Activated CD4-positive, alpha-beta memory T cell treated with anti-CD3 and anti-CD28 coated beads, Interleukin-2, amount 10 ng/mL, durations not matched to agents 7 days and 5 days (primary cell): ENCODE results near the gene GPC6. TPM values are rescaled to one million over a fixed set of nuclear protein-coding genes. Genes with fewer than 3 reads are reported as not detected.

ENCODE experiments used
- CTCF ChIA-PET: fragments of 350-600 bp; sonication (Branson Sonifier 250); formaldehyde crosslinking; loops from one replicate; lab custom pipeline; 2021; ENCODE audit warnings: antibody characterized with exemption, inconsistent platforms; lab: Charles Lee
- POLR2A ChIA-PET: fragments of 350-600 bp; sonication (Branson Sonifier 250); formaldehyde crosslinking; loops from one replicate; lab custom pipeline; 2021; ENCODE audit warnings: antibody characterized with exemption; lab: Charles Lee
- DNase-seq: peaks from one replicate; pipeline ENCODE4 v3.0.0-alpha.2; 2020
- H3K27ac Mint-ChIP-seq: one replicate; pipeline ENCODE4 v1.8.0; 2021; ENCODE audit warnings: mild to moderate bottlenecking, mixed read lengths
- H3K27me3 Mint-ChIP-seq: one replicate; pipeline ENCODE4 v1.8.0; 2021; ENCODE audit warnings: mixed read lengths
- H3K36me3 Mint-ChIP-seq: one replicate; pipeline ENCODE4 v1.8.0; 2021; ENCODE audit warnings: low read depth, mixed read lengths
- H3K4me1 Mint-ChIP-seq: one replicate; pipeline ENCODE4 v1.8.0; 2021; ENCODE audit warnings: mixed read lengths
- H3K4me3 Mint-ChIP-seq: one replicate; pipeline ENCODE4 v1.8.0; 2021; ENCODE audit warnings: mild to moderate bottlenecking, mixed read lengths
- H3K9me3 Mint-ChIP-seq: one replicate; pipeline ENCODE4 v1.8.0; 2021; ENCODE audit warnings: mixed read lengths
- total RNA-seq, 2 experiments: library from RNA; stranded (reverse); gene quantifications; one replicate each; pipeline ENCODE4 v1.2.3, GENCODE V29; 2021

Gene GPC6
- total RNA-seq, 2 experiments from 2014 or later: not detected

GRCh38 chr13:93621051-93621450 lies 394.4 kb downstream of the GPC6 start:
- no peaks in the 10 kb centered on the region for H3K4me1 Mint-ChIP-seq
- no peak overlapping the region for H3K4me3 Mint-ChIP-seq
- H3K36me3 Mint-ChIP-seq: no peaks in the 10 kb centered on the region
- H3K27me3 Mint-ChIP-seq: no peaks in the 10 kb centered on the region
- no peak for DNase-seq
- ChIA-PET POLR2A (no interaction called here), CTCF (no interaction called here)
- H3K27ac Mint-ChIP-seq: no peak overlapping the region
- H3K9me3 Mint-ChIP-seq: no peaks in the 10 kb centered on the region

GRCh38 chr13:93621966-93622365 lies 395.4 kb downstream of the GPC6 start:
- Mint-ChIP-seq H3K27ac (no peak overlapping the region), H3K9me3 (no peaks in the 10 kb centered on the region), H3K4me1 (no peaks in the 10 kb centered on the region), H3K27me3 (no peaks in the 10 kb centered on the region), H3K4me3 (no peak overlapping the region), H3K36me3 (no peaks in the 10 kb centered on the region)
- no peak for DNase-seq
- CTCF ChIA-PET: no interaction called here
- POLR2A ChIA-PET: no interaction called here

GRCh38 chr13:93624311-93624777 lies 397.7 kb downstream of the GPC6 start:
- H3K27ac Mint-ChIP-seq: no peak overlapping the region
- H3K9me3 Mint-ChIP-seq: no peaks in the 10 kb centered on the region
- ChIA-PET POLR2A (no interaction called here), CTCF (no interaction called here)
- no peaks in the 10 kb centered on the region for H3K36me3 Mint-ChIP-seq
- no peak for DNase-seq
- H3K4me1 Mint-ChIP-seq: no peaks in the 10 kb centered on the region
- H3K27me3 Mint-ChIP-seq: no peaks in the 10 kb centered on the region
- no peak overlapping the region for H3K4me3 Mint-ChIP-seq

GRCh38 chr13:93625536-93625935 lies 398.9 kb downstream of the GPC6 start:
- Mint-ChIP-seq H3K9me3 (no peaks in the 10 kb centered on the region), H3K4me3 (no peak overlapping the region), H3K27ac (no peak overlapping the region), H3K4me1 (no peaks in the 10 kb centered on the region), H3K27me3 (no peaks in the 10 kb centered on the region), H3K36me3 (no peaks in the 10 kb centered on the region)
- ChIA-PET POLR2A (no interaction called here), CTCF (no interaction called here)
- DNase-seq: no peak

GRCh38 chr13:93628136-93628797 lies 401.7 kb downstream of the GPC6 start:
- no peak overlapping the region for H3K4me3 Mint-ChIP-seq

GRCh38 chr13:93635616-93636032 lies 409.0 kb downstream of the GPC6 start:
- POLR2A ChIA-PET: no interaction called here

More at GRCh38 chr13:93628136-93628797, 401.7 kb downstream of the GPC6 start:
- H3K27me3 Mint-ChIP-seq: no peaks in the 10 kb centered on the region
- H3K27ac Mint-ChIP-seq: no peak overlapping the region
- H3K4me1 Mint-ChIP-seq: no peaks in the 10 kb centered on the region
- POLR2A ChIA-PET: no interaction called here
- H3K9me3 Mint-ChIP-seq: no peaks in the 10 kb centered on the region
- CTCF ChIA-PET: no interaction called here
- no peaks in the 10 kb centered on the region for H3K36me3 Mint-ChIP-seq
- DNase-seq: no peak

GRCh38 chr13:93637852-93638251 lies 411.2 kb downstream of the GPC6 start:
- Mint-ChIP-seq H3K4me3 (no peak overlapping the region), H3K9me3 (no peaks in the 10 kb centered on the region), H3K27ac (no peak overlapping the region), H3K4me1 (no peaks in the 10 kb centered on the region), H3K27me3 (no peaks in the 10 kb centered on the region), H3K36me3 (no peaks in the 10 kb centered on the region)
- no peak for DNase-seq
- POLR2A ChIA-PET: no interaction called here
- CTCF ChIA-PET: no interaction called here

More at GRCh38 chr13:93635616-93636032, 409.0 kb downstream of the GPC6 start:
- Mint-ChIP-seq H3K36me3 (no peaks in the 10 kb centered on the region), H3K9me3 (no peaks in the 10 kb centered on the region), H3K27me3 (no peaks in the 10 kb centered on the region), H3K4me1 (no peaks in the 10 kb centered on the region), H3K27ac (no peak overlapping the region), H3K4me3 (no peak overlapping the region)
- CTCF ChIA-PET: no interaction called here
- DNase-seq: no peak

- DNase-seq: no peak
- Mint-ChIP-seq H3K27ac (no peak overlapping the region), H3K36me3 (no peaks in the 10 kb centered on the region), H3K9me3 (no peaks in the 10 kb centered on the region), H3K27me3 (no peaks in the 10 kb centered on the region), H3K4me1 (no peaks in the 10 kb centered on the region), H3K4me3 (no peak overlapping the region)
- POLR2A ChIA-PET: no interaction called here
- CTCF ChIA-PET: no interaction called here
Observed at GRCh38 chr13:93640452-93640851, 413.8 kb downstream of the GPC6 start.

GRCh38 chr13:93646245-93646644 lies 419.6 kb downstream of the GPC6 start:
- Mint-ChIP-seq H3K36me3 (no peaks in the 10 kb centered on the region), H3K27me3 (no peaks in the 10 kb centered on the region), H3K27ac (no peak overlapping the region), H3K4me1 (no peaks in the 10 kb centered on the region), H3K9me3 (no peaks in the 10 kb centered on the region), H3K4me3 (no peak overlapping the region)
- no peak for DNase-seq
- POLR2A ChIA-PET: no interaction called here
- CTCF ChIA-PET: no interaction called here

GRCh38 chr13:93649496-93649895 lies 422.9 kb downstream of the GPC6 start:
- H3K4me1 Mint-ChIP-seq: no peaks in the 10 kb centered on the region
- H3K9me3 Mint-ChIP-seq: no peaks in the 10 kb centered on the region
- H3K4me3 Mint-ChIP-seq: no peak overlapping the region
- H3K27ac Mint-ChIP-seq: no peak overlapping the region
- no peaks in the 10 kb centered on the region for H3K27me3 Mint-ChIP-seq
- DNase-seq: no peak
- no peaks in the 10 kb centered on the region for H3K36me3 Mint-ChIP-seq
- POLR2A ChIA-PET: no interaction called here
- CTCF ChIA-PET: no interaction called here

- ChIA-PET POLR2A (no interaction called here), CTCF (no interaction called here)
- H3K9me3 Mint-ChIP-seq: no peaks in the 10 kb centered on the region
- no peak for DNase-seq
- H3K4me1 Mint-ChIP-seq: no peaks in the 10 kb centered on the region
- H3K27ac Mint-ChIP-seq: no peak overlapping the region
- no peak overlapping the region for H3K4me3 Mint-ChIP-seq
- no peaks in the 10 kb centered on the region for H3K36me3 Mint-ChIP-seq
- H3K27me3 Mint-ChIP-seq: no peaks in the 10 kb centered on the region
Observed at GRCh38 chr13:93653776-93654175, 427.2 kb downstream of the GPC6 start.

- H3K4me1 Mint-ChIP-seq: no peaks in the 10 kb centered on the region
Observed at GRCh38 chr13:93655154-93655553, 428.5 kb downstream of the GPC6 start.

GRCh38 chr13:93660391-93661063 lies 433.9 kb downstream of the GPC6 start:
- no peaks in the 10 kb centered on the region for H3K36me3 Mint-ChIP-seq
- no peaks in the 10 kb centered on the region for H3K27me3 Mint-ChIP-seq
- H3K4me1 Mint-ChIP-seq: no peaks in the 10 kb centered on the region
- DNase-seq: no peak
- no peak overlapping the region for H3K27ac Mint-ChIP-seq
- ChIA-PET CTCF (no interaction called here), POLR2A (no interaction called here)
- H3K4me3 Mint-ChIP-seq: no peak overlapping the region
- no peaks in the 10 kb centered on the region for H3K9me3 Mint-ChIP-seq

More at GRCh38 chr13:93655154-93655553, 428.5 kb downstream of the GPC6 start:
- Mint-ChIP-seq H3K27ac (no peak overlapping the region), H3K27me3 (no peaks in the 10 kb centered on the region), H3K4me3 (no peak overlapping the region), H3K36me3 (no peaks in the 10 kb centered on the region), H3K9me3 (no peaks in the 10 kb centered on the region)
- DNase-seq: no peak
- ChIA-PET CTCF (no interaction called here), POLR2A (no interaction called here)

GRCh38 chr13:93670866-93671265 lies 444.3 kb downstream of the GPC6 start:
- ChIA-PET POLR2A (no interaction called here), CTCF (interaction anchor here (0.7 kb wide), 1 partner anchor 1375 kb away, joined by 3 read pairs; no protein-coding TSS in a partner anchor)
- no peak for DNase-seq
- Mint-ChIP-seq H3K9me3 (no peaks in the 10 kb centered on the region), H3K27me3 (no peaks in the 10 kb centered on the region), H3K4me1 (no peaks in the 10 kb centered on the region), H3K4me3 (no peak overlapping the region), H3K36me3 (no peaks in the 10 kb centered on the region), H3K27ac (no peak overlapping the region)
